GM04504 (cell line): ENCODE results near the gene DDAH2.
A peak's percentile ranks its signal among the peaks of the same experiment; 100 is the strongest.

Source experiments
- DNase-seq: peaks from one replicate; pipeline ENCODE4 v3.0.0-alpha.2; 2012; ENCODE audit warnings: low read depth

Gene DDAH2, protein sequence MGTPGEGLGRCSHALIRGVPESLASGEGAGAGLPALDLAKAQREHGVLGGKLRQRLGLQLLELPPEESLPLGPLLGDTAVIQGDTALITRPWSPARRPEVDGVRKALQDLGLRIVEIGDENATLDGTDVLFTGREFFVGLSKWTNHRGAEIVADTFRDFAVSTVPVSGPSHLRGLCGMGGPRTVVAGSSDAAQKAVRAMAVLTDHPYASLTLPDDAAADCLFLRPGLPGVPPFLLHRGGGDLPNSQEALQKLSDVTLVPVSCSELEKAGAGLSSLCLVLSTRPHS

DNA sequence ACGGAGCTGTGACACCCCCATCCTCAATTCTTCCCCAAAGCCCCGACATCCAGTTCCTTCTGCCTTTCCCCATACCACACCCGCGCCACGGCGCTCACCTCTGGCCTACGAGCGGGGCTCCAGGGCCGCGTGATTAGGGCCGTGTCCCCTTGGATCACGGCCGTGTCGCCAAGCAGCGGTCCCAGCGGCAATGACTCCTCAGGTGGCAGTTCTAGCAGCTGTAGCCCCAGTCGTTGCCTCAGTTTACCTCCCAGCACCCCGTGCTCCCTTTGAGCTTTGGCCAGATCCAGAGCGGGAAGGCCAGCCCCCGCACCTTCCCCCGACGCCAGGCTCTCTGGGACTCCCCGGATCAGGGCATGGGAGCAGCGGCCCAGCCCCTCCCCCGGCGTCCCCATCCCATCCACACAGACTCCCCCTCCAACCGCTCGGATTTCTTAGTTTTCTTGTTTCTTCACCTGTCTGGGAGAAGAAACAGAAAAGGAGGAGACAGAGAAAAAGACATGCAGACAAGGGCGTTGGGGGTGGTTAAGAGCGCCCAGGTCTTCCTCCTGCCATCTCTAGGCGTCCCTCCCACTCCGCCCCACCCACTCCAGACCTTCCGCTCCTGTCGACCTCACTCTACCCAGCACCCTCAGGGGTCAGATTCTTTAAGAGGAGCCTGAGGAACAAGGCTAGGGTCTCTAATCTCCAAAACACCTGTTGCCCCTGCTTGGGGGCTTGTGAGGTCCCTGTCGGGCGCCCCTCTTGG lies at the start of gene DDAH2:
Gene DDAH2, minus strand, starts transcription at position 533 of the 748 bp plus-strand sequence. Its CDS starts 138 bp downstream, at position 395.
- no peak for DNase-seq

DNA sequence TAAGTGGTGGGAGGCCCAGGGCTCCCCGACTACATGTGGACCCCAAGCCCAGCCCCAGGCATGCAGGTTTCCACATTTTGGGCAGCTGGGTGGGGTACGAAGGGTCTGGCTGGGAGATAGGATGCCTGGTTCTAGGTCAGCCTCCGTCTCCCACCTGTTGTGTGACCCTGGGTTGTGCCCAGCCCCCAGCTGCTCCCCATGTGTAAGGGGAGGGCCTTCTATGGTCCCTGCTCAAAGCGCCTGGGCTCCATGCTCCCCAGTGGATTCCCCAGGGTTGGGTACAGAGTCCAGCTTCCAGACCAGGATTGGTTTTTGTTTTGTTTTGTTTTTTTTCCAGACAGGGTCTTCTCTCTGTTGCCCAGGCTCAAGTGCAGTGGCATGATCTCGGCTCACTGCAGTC lies 49.1 kb upstream of the DDAH2 start:
- DNase-seq = no peak

GRCh38 chr6:31777667-31778050 lies 48.6 kb upstream of the DDAH2 start:
- DNase-seq = no peak

GRCh38 chr6:31776989-31777666 lies 48.0 kb upstream of the DDAH2 start, which contains the start of gene VWA7:
VWA7 (minus strand) TSS chr6:31777328; CDS start chr6:31776779, 549 bp downstream.
- DNase-seq = peak; percentile 28

- no peak for DNase-seq
These were observed 47.4 kb upstream of the DDAH2 start for GRCh38 chr6:31776485-31776988.

- DNase-seq = no peak
These were observed 46.8 kb upstream of the DDAH2 start for GRCh38 chr6:31775633-31776484.

- DNase-seq = no peak
These were observed 46.1 kb upstream of the DDAH2 start for GRCh38 chr6:31775184-31775583.

- DNase-seq = no peak
These were observed 42.9 kb upstream of the DDAH2 start for GRCh38 chr6:31771992-31772358.

DNA sequence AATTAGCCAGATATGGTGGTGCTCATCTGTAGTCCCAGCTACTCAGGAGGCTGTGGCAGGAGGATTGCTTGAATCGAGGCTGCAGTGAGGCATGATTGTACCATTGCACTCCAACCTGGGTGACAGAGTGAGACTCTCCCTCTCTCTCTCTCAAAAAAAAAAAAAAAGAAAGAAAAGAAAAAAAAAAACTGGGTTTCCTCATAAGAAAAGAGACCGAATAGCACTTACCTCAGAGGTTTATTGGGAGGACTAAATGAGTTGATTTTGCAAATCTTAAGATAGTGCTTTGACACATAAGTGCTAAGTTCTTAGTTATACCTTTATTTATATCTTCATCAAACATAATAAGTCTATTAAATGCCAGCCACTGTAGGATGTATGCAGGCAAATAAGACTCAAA lies 41.8 kb upstream of the DDAH2 start:
- no peak for DNase-seq

DNA sequence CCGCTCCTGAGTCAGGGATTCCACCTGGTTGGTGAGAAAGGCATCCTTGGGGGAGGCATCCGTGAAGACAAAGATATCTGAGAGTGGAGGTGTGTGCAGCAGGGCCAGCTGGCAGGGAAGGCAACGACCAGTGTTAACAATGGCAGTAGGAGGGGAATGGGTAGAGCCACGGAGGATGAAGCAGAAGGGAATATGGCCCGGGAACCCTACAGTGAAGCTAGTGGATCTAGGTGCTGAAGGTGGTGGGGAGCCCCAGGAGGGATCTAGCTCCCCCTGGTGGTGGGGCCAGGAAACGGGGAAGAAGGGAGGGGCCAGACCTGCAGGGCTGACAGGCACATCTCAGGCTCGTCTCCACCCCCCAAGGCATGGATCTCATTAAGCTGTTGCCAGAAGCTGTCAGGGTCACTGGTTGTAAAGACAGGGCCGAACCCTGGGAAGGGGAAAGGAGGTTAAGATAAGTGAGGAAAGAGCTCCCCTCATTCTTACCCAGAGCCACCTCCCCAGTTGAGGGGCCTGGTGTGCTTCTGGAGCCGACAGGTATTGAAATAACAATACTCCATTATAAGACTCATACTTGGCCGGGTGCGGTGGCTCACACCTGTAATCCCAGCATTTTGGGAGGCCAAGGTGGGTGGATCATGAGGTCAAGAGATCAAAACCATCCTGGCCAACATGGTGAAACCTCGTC lies 40.7 kb upstream of the DDAH2 start:
- no peak for DNase-seq

- DNase-seq = no peak
These were observed 39.5 kb upstream of the DDAH2 start for GRCh38 chr6:31768363-31769257.

DNA sequence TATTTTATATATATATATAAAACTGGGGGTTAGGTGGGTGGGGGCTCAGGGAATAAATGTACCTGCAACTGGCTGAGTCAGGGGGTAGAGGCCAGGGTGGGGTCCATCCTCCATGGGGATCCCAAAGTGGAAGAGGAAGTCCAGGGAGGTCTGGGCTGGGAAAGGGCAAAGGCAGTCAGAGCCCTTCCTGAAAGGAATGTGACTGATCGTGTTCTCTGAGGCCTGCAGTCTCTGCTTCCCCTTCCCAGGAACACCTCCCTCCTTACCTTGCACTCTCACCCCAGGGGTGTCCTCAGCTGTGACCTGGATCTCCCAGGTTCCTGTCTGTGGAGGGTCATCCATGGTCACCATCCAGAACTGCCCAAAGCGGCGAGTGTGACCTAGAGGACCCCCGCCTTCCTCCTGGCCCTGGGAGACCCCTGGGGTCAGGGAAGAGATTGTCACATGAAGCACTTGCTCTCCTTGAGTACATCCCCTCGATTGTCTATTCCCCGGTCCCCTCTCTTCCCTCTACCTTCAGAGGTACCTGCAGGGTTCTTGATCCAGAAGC lies 38.1 kb upstream of the DDAH2 start:
- no peak for DNase-seq

- DNase-seq = no peak
These were observed 37.1 kb upstream of the DDAH2 start for GRCh38 chr6:31765910-31766794.

DNA sequence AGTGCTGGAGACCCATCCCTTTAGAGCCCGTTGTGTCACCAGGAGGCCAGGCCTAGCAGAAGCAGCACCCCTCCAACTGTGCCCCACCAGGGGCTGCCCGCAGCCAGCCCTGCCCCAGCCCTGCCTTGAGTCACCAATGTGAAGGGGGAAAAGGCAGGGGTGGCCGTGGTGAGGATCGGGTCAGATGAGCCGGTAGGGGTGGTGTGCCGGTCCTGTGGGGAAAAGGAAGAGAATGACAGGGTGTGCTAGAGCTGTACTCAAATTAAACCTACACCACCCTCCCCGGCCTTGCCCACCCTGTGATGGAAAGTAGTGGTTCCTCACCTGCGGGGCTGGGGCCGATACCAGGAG lies 36.4 kb upstream of the DDAH2 start:
- no peak for DNase-seq

DNA sequence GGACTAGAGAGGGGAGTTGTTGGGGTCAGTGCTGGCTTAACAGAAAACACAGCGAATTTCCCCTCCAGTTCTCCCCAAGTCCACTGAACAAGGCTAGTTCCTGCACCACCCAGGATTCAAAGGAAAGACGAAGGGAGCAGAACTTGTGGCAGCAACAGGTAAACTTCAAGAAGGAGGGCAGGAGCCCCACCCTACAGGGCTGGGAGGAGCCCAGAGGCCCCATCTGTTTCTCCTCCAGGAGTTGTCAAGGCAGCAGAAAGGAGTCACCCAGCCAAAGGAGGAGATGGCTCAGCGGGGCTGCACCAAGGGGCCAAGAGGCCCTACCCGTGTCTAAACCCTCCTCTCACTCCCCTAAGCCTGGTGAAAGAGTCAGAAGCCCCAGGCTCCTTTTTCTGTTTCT lies 35.1 kb upstream of the DDAH2 start:
- DNase-seq = no peak

DNA sequence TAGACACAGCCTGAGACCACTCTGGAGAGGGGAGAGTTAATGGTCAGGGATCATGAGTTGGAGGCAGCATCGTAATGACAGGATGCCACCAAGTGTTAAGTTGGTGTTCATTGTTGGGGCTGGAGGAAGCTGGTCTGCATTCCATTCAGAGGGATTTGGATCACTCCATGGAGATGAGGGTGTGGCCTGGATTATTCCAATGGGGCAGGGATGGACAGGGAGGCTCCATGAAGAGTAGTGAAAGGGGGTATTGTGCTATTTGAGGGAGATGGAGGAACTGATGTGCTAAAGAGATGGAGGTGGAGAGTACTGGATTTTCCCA lies 34.5 kb upstream of the DDAH2 start:
- peak; percentile 56 for DNase-seq

- no peak for DNase-seq
These were observed 33.9 kb upstream of the DDAH2 start for GRCh38 chr6:31762878-31763618.

- no peak for DNase-seq
These were observed 33.3 kb upstream of the DDAH2 start, which contains the start of gene SAPCD1 for GRCh38 chr6:31762356-31762755. SAPCD1 (plus strand) TSS chr6:31762656; CDS start chr6:31763055, 399 bp downstream.
